Measurements from ENCODE around the gene CEP76.
"Not testable (repeated sequence)": the region's sequence is repeated elsewhere in the genome, so short reads cannot be mapped to it uniquely, and the experiment has no call there.

The CEP76 gene

DNA sequence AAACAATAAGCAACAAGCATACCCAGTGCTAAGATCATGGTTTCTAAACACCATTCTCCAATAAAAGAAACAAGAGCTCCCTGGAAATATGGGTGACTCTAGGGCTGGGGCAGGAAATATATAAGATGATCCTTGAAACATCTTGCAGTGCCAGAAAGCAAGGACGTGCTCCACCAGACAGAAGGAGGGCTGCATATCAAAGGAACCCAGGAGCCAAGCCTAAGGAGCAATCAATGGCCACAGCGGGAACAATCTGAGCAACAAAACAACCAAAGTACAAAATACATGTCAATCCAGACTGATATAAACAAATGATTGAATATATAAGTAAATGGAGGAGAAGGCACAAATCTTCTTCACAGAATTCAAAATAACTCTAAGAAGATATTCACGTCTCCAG lies 54.8 kb downstream of the CEP76 start:
- in situ Hi-C loops (cut with MboI; ENCODE audit: low pct_unique_long_range_greater_than_20kb, low sequenced_read_pairs, unreplicated experiment): no loop called here

DNA sequence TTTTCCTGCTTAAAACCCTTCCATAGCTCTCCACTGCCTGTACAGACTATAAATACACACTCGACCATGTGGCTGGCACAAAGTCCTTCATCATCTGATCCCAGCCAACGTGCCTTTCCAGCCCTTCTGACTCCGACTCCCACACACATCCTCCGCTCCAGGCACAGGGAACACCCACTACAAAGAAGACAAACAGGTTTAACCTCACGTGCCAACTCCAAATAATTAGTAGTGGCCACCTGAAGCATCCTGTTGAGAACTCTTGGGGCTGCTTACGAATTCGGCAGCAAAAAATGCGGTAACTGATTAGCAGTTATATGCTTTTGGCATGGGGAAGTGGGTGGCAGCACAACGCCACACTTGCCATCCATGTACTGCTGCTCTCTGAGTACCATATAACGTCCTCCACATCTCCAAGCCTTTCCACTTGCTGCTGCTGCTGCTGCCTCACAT lies 56.7 kb downstream of the CEP76 start:
- DNase-seq (ENCODE audit: low spot score): no peak
- in situ Hi-C loops (cut with MboI; ENCODE audit: low pct_unique_long_range_greater_than_20kb, low sequenced_read_pairs, unreplicated experiment): no loop called here
- TF ChIP-seq, protein P1, sequence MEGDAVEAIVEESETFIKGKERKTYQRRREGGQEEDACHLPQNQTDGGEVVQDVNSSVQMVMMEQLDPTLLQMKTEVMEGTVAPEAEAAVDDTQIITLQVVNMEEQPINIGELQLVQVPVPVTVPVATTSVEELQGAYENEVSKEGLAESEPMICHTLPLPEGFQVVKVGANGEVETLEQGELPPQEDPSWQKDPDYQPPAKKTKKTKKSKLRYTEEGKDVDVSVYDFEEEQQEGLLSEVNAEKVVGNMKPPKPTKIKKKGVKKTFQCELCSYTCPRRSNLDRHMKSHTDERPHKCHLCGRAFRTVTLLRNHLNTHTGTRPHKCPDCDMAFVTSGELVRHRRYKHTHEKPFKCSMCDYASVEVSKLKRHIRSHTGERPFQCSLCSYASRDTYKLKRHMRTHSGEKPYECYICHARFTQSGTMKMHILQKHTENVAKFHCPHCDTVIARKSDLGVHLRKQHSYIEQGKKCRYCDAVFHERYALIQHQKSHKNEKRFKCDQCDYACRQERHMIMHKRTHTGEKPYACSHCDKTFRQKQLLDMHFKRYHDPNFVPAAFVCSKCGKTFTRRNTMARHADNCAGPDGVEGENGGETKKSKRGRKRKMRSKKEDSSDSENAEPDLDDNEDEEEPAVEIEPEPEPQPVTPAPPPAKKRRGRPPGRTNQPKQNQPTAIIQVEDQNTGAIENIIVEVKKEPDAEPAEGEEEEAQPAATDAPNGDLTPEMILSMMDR (IDR thresholded peaks at IDR 0.05; ENCODE audit: extremely low read depth, insufficient read depth, missing control alignments): no peak

More for the DNA sequence above, 54.8 kb downstream of the CEP76 start:
- TF ChIP-seq, protein P1 (IDR thresholded peaks at IDR 0.05; ENCODE audit: extremely low read depth, insufficient read depth, missing control alignments): no peak
- no peak for DNase-seq (ENCODE audit: low spot score)

DNA sequence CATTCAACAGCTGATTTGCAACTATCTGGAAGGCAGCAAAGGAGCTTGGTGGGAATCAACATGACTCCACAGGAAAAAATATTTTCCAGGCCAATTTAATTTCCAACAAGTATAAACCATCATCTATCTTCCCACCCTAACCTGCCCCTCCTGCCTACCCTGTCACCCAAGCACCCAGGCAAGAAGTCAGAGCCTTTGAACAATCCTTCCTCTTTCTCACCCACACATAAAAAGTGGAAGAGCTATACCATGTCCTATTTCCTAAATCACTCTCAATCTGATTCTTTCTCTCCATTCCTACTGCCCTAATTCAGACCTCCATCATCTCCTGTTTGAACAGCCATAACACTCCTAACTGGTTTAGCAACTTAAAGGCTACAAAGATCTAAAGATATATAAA lies 57.3 kb downstream of the CEP76 start:
- no peak for DNase-seq (ENCODE audit: low spot score)
- TF ChIP-seq, protein P1 (IDR thresholded peaks at IDR 0.05; ENCODE audit: extremely low read depth, insufficient read depth, missing control alignments): no peak
- in situ Hi-C loops (cut with MboI; ENCODE audit: low pct_unique_long_range_greater_than_20kb, low sequenced_read_pairs, unreplicated experiment): no loop called here

DNA sequence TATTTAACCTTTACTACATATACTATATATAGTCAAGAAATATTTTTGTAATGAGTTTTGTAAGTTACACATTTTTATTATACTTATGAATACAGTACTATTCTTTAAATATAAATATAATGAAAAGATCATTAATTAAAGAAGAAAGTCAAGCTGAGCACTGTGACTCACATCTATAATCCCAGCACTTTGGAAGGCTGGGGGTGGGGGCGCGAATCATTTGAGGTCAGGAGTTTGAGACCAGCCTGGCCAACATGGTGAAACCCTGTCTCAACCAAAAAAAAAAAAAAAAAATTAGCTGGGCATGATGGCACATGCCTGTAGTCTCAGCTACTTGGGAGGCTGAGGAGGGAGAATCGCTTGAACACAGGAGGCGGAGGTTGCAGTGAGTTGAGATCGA lies 58.8 kb downstream of the CEP76 start:
- DNase-seq (ENCODE audit: low spot score); in situ Hi-C loops (cut with MboI; ENCODE audit: low pct_unique_long_range_greater_than_20kb, low sequenced_read_pairs, unreplicated experiment): not testable (repeated sequence)

- DNase-seq (ENCODE audit: low spot score): no peak
- TF ChIP-seq, protein P1 (IDR thresholded peaks at IDR 0.05; ENCODE audit: extremely low read depth, insufficient read depth, missing control alignments): no peak
- in situ Hi-C loops (cut with MboI; ENCODE audit: low pct_unique_long_range_greater_than_20kb, low sequenced_read_pairs, unreplicated experiment): no loop called here
Measured at GRCh38 chr18:12640881-12641200, 61.7 kb downstream of the CEP76 start.

DNA sequence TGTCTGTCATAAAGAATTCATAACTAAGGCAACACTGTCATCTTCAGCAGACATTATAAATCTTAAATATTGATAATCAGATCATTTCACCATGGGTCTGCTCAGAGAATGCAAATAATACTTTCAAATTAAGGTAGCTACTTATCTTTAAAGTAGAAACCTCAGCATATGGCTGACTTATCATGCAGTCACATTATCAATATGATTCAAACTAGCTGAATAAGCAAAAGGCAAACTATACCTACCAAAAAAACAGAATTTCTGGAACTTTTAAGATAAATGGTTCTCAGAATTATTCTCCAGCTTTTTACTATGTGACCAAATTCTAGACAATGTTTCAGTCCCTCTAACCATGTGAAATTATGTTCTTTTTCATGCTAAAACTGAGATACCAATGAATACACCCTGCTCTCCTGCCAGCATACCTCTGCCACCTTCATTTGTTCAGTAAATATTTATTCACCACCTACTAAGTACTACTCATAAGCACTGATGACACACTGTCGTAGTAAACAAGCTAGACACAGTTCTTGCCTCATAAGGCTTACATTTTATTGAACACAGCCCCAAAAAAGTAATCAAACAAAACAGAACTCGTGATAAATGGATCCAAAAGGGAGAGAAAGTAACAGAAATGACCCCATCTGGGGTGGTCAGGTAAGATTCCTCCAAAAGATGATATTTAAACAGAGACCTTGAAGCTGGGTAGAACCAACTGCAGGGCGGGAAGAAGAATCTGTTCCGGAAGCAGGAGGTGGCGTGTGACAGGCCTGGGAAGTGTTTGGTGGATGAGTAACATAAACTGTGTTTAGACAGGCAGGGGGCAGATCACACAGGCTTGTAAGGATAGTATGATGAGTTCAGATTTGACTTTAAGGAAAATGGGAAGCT lies 62.3 kb downstream of the CEP76 start:
- TF ChIP-seq, protein P1 (IDR thresholded peaks at IDR 0.05; ENCODE audit: extremely low read depth, insufficient read depth, missing control alignments): no peak
- in situ Hi-C loops (cut with MboI; ENCODE audit: low pct_unique_long_range_greater_than_20kb, low sequenced_read_pairs, unreplicated experiment): no loop called here
- no peak for DNase-seq (ENCODE audit: low spot score)

GRCh38 chr18:12638644-12639124 lies 63.8 kb downstream of the CEP76 start:
- in situ Hi-C loops (cut with MboI; ENCODE audit: low pct_unique_long_range_greater_than_20kb, low sequenced_read_pairs, unreplicated experiment): no loop called here
- DNase-seq (ENCODE audit: low spot score): no peak

More at GRCh38 chr18:12638644-12639124, 63.8 kb downstream of the CEP76 start:
- TF ChIP-seq, protein P1 (IDR thresholded peaks at IDR 0.05; ENCODE audit: extremely low read depth, insufficient read depth, missing control alignments): no peak
